Transverse colon (tissue), 4 donors: ENCODE data around the gene C2CD4B.

Experiments
- CTCF ChIP-seq, 5 experiments: fragments of 200-600 bp in 3 of 5; fragments of 450-650 bp in 2 of 5; sonication (generic) in 3 of 5; IDR thresholded peaks; 1 replicate in 2 of 5; 2 replicates in 3 of 5; pipeline ENCODE4 v1.5.1; 2016 to 2017; ENCODE audit warnings: antibody characterized with exemption in 5 of 5, inconsistent platforms in 3 of 5, mild to moderate bottlenecking in 2 of 5, moderate library complexity in 1 of 5
- EP300 ChIP-seq: sonication (generic); formaldehyde crosslinking; IDR thresholded peaks from one replicate; pipeline ENCODE4 v1.6.1; 2017; ENCODE audit warnings: antibody characterized with exemption, low read depth
- POLR2A ChIP-seq: fragments of 450-650 bp; IDR thresholded peaks from one replicate; pipeline ENCODE4 v1.6.1; 2016; ENCODE audit warnings: antibody characterized with exemption, mild to moderate bottlenecking, moderate library complexity
- POLR2AphosphoS5 ChIP-seq, 3 donors: sonication (generic); formaldehyde crosslinking; IDR thresholded peaks; one replicate each; pipeline ENCODE4 v1.6.1; 2016; ENCODE audit warnings: antibody characterized with exemption in 3 of 3

- TF ChIP-seq CTCF (IDR thresholded peaks at IDR 0.05) (no peak), EP300 (no peak), POLR2A (no peak), POLR2AphosphoS5 (IDR thresholded peaks at IDR 0.05) (no peak)
These were observed 44.2 kb upstream of the C2CD4B start for GRCh38 chr15:62209322-62209721.
